DND-41 (cell line): Measurements from ENCODE around the gene PEMT.

ENCODE experiments used
- CTCF ChIP-seq: IDR thresholded peaks from 2 replicates; pipeline ENCODE4 v1.5.1; 2012; ENCODE audit warnings: borderline replicate concordance, low read length, moderate library complexity, mild to moderate bottlenecking; ENCODE audit not compliant: poor library complexity, severe bottlenecking; ENCODE audit errors: extremely low read depth
- EZH2 ChIP-seq: IDR thresholded peaks from 3 replicates; pipeline ENCODE4 v1.6.1; 2012; ENCODE audit warnings: borderline replicate concordance, low read depth, mild to moderate bottlenecking, moderate library complexity, low read length, inconsistent platforms; ENCODE audit not compliant: severe bottlenecking

DNA sequence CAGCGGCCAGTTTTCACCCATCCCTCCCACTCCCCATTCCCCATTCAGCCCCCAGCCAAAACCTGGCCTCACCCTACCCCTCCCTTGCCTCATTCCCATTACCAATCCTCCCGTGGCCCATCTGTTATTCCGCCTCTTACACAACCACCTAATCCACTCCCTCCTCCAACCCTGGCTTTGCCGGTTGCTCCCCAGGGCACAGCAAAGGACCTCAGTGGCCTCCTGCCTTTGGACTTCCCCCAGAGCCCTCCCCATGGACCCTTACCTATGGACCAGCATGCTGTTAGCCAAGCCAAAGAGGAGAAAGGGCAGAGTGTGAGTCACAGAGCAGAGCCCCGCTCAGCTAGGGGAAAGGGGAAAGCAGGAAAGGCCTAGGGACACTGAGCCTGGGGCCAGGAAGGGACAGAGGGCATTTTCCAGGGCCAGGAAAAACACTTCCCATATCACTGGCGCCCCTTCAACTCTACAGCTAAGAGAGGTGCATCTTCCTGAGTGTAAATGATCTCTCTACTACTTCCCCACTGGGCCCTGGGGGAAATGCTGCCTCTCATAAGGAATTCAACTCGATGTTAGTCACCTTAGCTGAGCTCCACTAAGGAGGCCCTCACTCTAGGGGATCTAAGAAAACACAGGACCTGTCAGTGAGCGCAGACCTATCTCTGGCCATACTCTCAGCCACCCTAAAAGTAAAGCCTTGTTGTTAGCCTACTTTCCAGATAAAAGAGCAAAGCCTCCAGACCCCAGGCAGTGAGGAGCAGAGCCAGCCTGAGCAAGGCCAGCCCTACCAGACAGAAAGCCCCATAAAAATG is 10.6 kb downstream of the PEMT start:
- TF ChIP-seq CTCF (no peak), EZH2 (no peak)
